Measurements from ENCODE around the gene ELOVL4.

The ELOVL4 gene

GRCh38 chr6:79878142-79878748, 69.1 kb downstream of the ELOVL4 start:
- DNase-seq, result no peak
- H3K36me3 ChIP-seq (ENCODE audit: control insufficient read depth, insufficient read depth, low read length), result no peaks in the 10 kb centered on the region
- peaks cover 4% of the 10 kb centered on the region for H3K27me3 ChIP-seq (replicated peaks; ENCODE audit: control insufficient read depth, insufficient read depth, low read length, poor library complexity, severe bottlenecking)
- H3K4me3 ChIP-seq (ENCODE audit: insufficient read depth, low read depth, low read length, poor library complexity, severe bottlenecking), result no peak overlapping the region
- H3K27ac ChIP-seq (ENCODE audit: insufficient read depth, low read length, poor library complexity, severe bottlenecking), result no peak overlapping the region
- no peaks in the 10 kb centered on the region for H3K4me1 ChIP-seq (ENCODE audit: control insufficient read depth, insufficient read depth, low read length, poor library complexity, severe bottlenecking)
- H3K9me3 ChIP-seq (ENCODE audit: control insufficient read depth, low read length), result no peaks in the 10 kb centered on the region

DNA sequence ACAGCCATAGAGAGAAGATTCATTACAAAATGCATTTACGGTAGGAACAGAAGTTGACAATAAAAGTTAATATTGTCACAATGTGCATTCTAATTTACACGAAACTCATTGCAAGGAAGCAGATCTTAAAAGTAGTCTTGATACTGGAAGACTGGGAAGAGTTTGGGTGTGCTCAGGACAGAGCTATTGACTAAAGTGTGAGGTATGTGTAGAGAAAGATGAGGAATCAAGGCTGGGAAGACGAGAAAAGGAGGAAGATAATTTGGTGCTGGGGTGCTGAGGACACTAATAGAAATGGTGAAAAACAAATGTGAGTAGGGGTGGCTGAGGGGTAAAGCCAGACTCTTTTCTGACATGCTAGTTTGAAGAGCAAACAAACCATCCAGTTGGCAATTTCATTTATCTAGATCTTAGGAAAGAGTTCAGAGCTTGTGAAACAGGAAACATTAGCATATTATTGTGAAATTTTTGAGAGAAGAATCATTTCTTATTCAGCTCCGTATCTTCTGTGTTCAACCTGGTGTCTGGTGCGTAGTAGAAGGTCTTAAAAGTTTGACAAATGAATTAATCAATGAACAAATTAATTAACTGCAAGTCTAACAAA, 72.7 kb downstream of the ELOVL4 start:
- no peaks in the 10 kb centered on the region for H3K4me1 ChIP-seq (ENCODE audit: control insufficient read depth, insufficient read depth, low read length, poor library complexity, severe bottlenecking)

GRCh38 chr6:79872986-79873385, 74.4 kb downstream of the ELOVL4 start:
- no peaks in the 10 kb centered on the region for H3K9me3 ChIP-seq (ENCODE audit: control insufficient read depth, low read length)
- no peaks in the 10 kb centered on the region for H3K4me1 ChIP-seq (ENCODE audit: control insufficient read depth, insufficient read depth, low read length, poor library complexity, severe bottlenecking)
- no peak for DNase-seq
- no peaks in the 10 kb centered on the region for H3K36me3 ChIP-seq (ENCODE audit: control insufficient read depth, insufficient read depth, low read length)
- no peak overlapping the region for H3K27ac ChIP-seq (ENCODE audit: insufficient read depth, low read length, poor library complexity, severe bottlenecking)
- no peak overlapping the region for H3K4me3 ChIP-seq (ENCODE audit: insufficient read depth, low read depth, low read length, poor library complexity, severe bottlenecking)
- peaks cover 4% of the 10 kb centered on the region for H3K27me3 ChIP-seq (replicated peaks; ENCODE audit: control insufficient read depth, insufficient read depth, low read length, poor library complexity, severe bottlenecking)

More for the DNA sequence above, 72.7 kb downstream of the ELOVL4 start:
- H3K27me3 ChIP-seq (replicated peaks; ENCODE audit: control insufficient read depth, insufficient read depth, low read length, poor library complexity, severe bottlenecking), result peaks cover 4% of the 10 kb centered on the region
- H3K4me3 ChIP-seq (ENCODE audit: insufficient read depth, low read depth, low read length, poor library complexity, severe bottlenecking), result no peak overlapping the region
- H3K36me3 ChIP-seq (ENCODE audit: control insufficient read depth, insufficient read depth, low read length), result no peaks in the 10 kb centered on the region
- DNase-seq, result no peak
- no peaks in the 10 kb centered on the region for H3K9me3 ChIP-seq (ENCODE audit: control insufficient read depth, low read length)
- no peak overlapping the region for H3K27ac ChIP-seq (ENCODE audit: insufficient read depth, low read length, poor library complexity, severe bottlenecking)

DNA sequence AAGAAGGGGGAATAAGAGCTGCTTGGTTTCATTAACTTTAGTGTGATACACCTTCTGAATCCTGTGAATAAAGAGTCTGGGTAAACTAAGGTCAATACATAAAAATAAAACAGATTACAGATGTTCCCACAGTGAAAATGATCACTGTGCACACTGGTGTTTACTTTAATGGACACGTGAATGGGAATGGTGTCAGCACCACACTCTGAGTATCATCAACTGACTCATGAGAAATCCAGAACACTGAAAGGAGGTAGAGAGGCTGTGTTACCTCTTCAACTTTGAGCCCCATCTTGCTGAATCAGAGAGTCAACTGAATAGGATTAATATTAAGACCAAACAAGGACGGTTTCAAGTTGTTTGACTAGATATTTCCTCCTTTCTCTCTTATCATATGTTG, 75.0 kb downstream of the ELOVL4 start:
- peaks cover 4% of the 10 kb centered on the region for H3K27me3 ChIP-seq (replicated peaks; ENCODE audit: control insufficient read depth, insufficient read depth, low read length, poor library complexity, severe bottlenecking)
- no peak overlapping the region for H3K27ac ChIP-seq (ENCODE audit: insufficient read depth, low read length, poor library complexity, severe bottlenecking)
- no peaks in the 10 kb centered on the region for H3K36me3 ChIP-seq (ENCODE audit: control insufficient read depth, insufficient read depth, low read length)
- no peaks in the 10 kb centered on the region for H3K4me1 ChIP-seq (ENCODE audit: control insufficient read depth, insufficient read depth, low read length, poor library complexity, severe bottlenecking)
- no peak overlapping the region for H3K4me3 ChIP-seq (ENCODE audit: insufficient read depth, low read depth, low read length, poor library complexity, severe bottlenecking)
- DNase-seq, result no peak
- H3K9me3 ChIP-seq (ENCODE audit: control insufficient read depth, low read length), result no peaks in the 10 kb centered on the region

DNA sequence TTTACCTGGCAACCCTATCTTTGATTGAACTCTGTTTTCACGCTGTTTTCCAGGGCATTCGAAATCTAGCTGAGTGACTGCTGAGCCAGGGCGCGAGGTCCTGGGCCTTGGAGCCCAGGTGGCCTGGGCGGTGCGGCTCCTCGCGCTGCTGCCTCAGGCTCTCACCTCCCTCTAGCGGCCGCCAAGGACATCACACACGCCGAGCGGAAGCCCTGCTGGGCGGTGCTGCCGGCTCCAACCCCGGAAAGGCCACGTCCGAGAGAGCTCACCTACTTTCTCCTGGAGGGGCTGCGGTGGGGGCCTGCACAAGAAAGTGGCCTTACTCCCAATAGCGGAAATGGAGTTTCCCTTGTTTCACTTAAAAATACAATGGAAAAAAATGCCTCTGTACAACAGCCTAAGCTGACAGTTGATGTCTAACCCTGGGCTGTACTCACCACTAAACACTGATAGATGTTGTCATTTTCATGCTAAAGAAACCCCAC, 77.7 kb downstream of the ELOVL4 start:
- Histone ChIP-seq H3K27me3 (replicated peaks; ENCODE audit: control insufficient read depth, insufficient read depth, low read length, poor library complexity, severe bottlenecking) (no peaks in the 10 kb centered on the region), H3K36me3 (ENCODE audit: control insufficient read depth, insufficient read depth, low read length) (no peaks in the 10 kb centered on the region), H3K4me3 (ENCODE audit: insufficient read depth, low read depth, low read length, poor library complexity, severe bottlenecking) (peak overlapping the region; percentile 24), H3K27ac (ENCODE audit: insufficient read depth, low read length, poor library complexity, severe bottlenecking) (no peak overlapping the region), H3K9me3 (ENCODE audit: control insufficient read depth, low read length) (no peaks in the 10 kb centered on the region), H3K4me1 (ENCODE audit: control insufficient read depth, insufficient read depth, low read length, poor library complexity, severe bottlenecking) (no peaks in the 10 kb centered on the region)
- DNase-seq, result peak; percentile 45 to 60 (median 52)

DNA sequence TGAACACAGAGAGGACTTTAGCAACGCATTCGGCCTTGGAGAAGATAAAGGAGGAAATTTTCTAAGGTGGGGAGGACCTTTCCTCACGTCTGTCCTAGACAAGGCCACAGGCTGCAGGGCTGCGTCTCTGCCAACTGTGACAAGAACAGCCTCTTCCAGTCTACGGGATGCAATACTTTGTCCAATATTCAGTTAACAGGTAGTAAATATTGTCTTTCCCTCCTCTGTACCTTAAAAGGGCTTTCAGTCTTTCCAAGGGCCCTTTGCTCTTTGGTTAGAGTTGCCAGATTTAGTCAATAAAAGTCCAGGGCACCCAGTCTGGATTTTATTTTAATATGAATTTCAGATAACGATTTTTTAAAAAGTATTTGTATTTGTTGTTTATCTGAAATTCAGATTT, 78.2 kb downstream of the ELOVL4 start:
- H3K4me3 ChIP-seq (ENCODE audit: insufficient read depth, low read depth, low read length, poor library complexity, severe bottlenecking), result no peak overlapping the region
- no peak overlapping the region for H3K27ac ChIP-seq (ENCODE audit: insufficient read depth, low read length, poor library complexity, severe bottlenecking)
- H3K36me3 ChIP-seq (ENCODE audit: control insufficient read depth, insufficient read depth, low read length), result no peaks in the 10 kb centered on the region
- H3K27me3 ChIP-seq (replicated peaks; ENCODE audit: control insufficient read depth, insufficient read depth, low read length, poor library complexity, severe bottlenecking), result no peaks in the 10 kb centered on the region
- no peaks in the 10 kb centered on the region for H3K9me3 ChIP-seq (ENCODE audit: control insufficient read depth, low read length)
- DNase-seq, result no peak
- H3K4me1 ChIP-seq (ENCODE audit: control insufficient read depth, insufficient read depth, low read length, poor library complexity, severe bottlenecking), result no peaks in the 10 kb centered on the region

GRCh38 chr6:79868098-79868722, 79.1 kb downstream of the ELOVL4 start:
- DNase-seq, result no peak
- H3K36me3 ChIP-seq (ENCODE audit: control insufficient read depth, insufficient read depth, low read length), result no peaks in the 10 kb centered on the region
- no peak overlapping the region for H3K27ac ChIP-seq (ENCODE audit: insufficient read depth, low read length, poor library complexity, severe bottlenecking)
- no peak overlapping the region for H3K4me3 ChIP-seq (ENCODE audit: insufficient read depth, low read depth, low read length, poor library complexity, severe bottlenecking)
- no peaks in the 10 kb centered on the region for H3K9me3 ChIP-seq (ENCODE audit: control insufficient read depth, low read length)
- H3K4me1 ChIP-seq (ENCODE audit: control insufficient read depth, insufficient read depth, low read length, poor library complexity, severe bottlenecking), result no peaks in the 10 kb centered on the region
- H3K27me3 ChIP-seq (replicated peaks; ENCODE audit: control insufficient read depth, insufficient read depth, low read length, poor library complexity, severe bottlenecking), result no peaks in the 10 kb centered on the region
